Coronary artery (tissue), 2 donors: ENCODE data around the gene S100A4.

Experiments
- DNase-seq: peaks from one replicate; pipeline ENCODE4 v3.0.0-alpha.2; 2017; ENCODE audit warnings: low spot score
- H3K27ac ChIP-seq, 2 donors: fragments of 200-600 bp; sonication (generic); one replicate each; pipeline ENCODE4 v1.5.1; 2016 to 2019
- H3K4me3 ChIP-seq: fragments of 200-600 bp; sonication (generic); 2 replicates; pipeline ENCODE4 v1.5.1; 2016; ENCODE audit warnings: mild to moderate bottlenecking, moderate library complexity
- CTCF ChIP-seq: fragments of 200-600 bp; sonication (generic); IDR thresholded peaks from one replicate; pipeline ENCODE4 v1.5.1; 2019; ENCODE audit warnings: antibody characterized with exemption

The S100A4 gene

GRCh38 chr1:153547560-153548551, 2.2 kb upstream of the S100A4 start:
- no peak for TF ChIP-seq CTCF
- peak; percentile 69 for DNase-seq
- peak overlapping the region; percentile 31 for H3K4me3 ChIP-seq
- peak overlapping the region; percentile 62 to 96 for H3K27ac ChIP-seq

DNA sequence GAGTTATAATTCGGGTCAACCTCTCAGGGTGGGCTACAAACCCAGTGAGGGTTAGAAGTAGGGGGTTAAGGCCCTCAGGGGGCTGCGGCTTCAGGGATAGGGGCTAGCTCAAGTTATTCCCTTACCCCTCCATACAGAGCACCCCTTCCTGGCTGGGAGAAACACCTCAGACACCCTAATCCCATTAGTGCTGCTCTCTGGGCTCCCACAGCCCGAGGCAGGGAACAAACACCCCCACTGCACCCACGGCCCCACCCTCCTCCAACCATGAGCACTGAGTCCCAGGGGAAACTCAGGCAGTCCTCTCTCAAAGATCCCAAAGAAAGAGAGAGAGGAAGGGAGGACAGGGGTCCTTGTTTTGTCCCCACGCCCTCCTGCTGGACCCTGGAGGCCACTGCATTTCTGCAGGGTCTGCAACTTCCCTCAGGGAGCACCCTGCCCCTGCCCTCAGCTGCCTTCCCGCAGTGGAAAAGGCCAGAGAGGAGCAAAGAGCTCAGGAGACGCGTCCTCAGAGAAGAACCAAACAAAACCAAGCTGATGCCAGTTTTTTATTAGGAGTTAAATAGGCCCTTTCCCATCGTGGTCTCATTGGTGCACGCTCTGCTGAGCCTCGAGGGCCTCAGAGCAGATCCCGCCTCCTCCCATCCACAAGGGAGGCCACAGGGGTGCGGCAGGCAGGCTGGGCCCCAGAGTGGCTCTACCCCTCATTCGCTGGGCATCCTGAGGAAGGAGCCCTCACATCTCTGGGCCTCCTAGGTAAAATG, 1.4 kb upstream of the S100A4 start:
- Histone ChIP-seq H3K4me3 (peak overlapping the region; percentile 13), H3K27ac (peak overlapping the region; percentile 2 to 96)
- TF ChIP-seq CTCF, result no peak
- DNase-seq, result no peak

DNA sequence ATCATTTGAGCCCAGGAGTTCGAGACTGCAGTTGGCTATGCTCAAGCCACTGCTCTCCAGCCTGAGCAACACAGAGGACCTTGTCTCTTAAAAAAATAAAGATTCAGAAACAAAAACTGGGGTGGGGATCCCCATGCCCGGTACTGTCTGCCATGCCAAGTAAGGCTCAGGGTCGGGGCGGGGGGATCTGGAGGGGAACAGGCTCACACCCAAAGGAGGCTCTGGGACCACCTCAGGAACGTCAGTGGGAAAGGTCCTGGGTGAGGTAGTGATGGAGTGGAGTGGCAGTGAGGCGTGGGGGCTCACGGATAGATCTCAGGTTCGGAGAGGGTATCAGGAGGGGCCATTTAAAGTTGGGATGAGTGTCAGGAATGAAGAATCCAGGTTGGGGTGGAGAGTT, 765 bp upstream of the S100A4 start:
- no peak for DNase-seq
- H3K27ac ChIP-seq, result peak overlapping the region; percentile 38 to 96
- TF ChIP-seq CTCF, result no peak
- H3K4me3 ChIP-seq, result peak overlapping the region; percentile 13

DNA sequence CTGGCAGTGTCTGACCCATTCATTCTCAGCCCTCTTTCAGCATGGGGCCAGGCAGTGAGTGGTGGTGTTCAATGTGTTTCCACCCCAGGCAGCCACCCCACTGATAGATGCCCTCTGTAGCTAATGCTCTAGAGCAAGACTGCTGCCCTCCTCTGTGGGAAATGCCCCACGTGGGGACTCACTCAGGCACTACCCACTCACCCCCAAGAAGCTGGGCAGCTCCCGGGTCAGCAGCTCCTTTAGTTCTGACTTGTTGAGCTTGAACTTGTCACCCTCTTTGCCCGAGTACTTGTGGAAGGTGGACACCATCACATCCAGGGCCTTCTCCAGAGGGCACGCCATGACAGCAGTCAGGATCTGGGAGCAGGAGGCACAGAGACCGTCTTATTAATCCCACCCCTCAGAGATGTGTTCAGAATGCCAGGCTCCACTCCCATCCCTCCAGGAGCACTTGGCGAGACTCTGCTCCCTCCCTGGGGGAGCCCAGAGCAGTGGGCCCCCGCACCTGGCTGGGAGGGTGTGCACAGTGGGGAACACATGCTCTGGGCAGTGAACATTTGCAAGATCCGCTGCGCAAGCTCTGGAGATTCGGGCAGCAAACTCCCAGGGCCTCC, 1.0 kb downstream of the S100A4 start:
- peak overlapping the region; percentile 76 for H3K4me3 ChIP-seq
- no peak for TF ChIP-seq CTCF
- H3K27ac ChIP-seq, result peak overlapping the region; percentile 38 to 96
- DNase-seq, result no peak

GRCh38 chr1:153543736-153544135, 1.9 kb downstream of the S100A4 start:
- H3K27ac ChIP-seq, result peak overlapping the region; percentile 51 to 96
- DNase-seq, result no peak
- H3K4me3 ChIP-seq, result peak overlapping the region; percentile 76
- no peak for TF ChIP-seq CTCF

DNA sequence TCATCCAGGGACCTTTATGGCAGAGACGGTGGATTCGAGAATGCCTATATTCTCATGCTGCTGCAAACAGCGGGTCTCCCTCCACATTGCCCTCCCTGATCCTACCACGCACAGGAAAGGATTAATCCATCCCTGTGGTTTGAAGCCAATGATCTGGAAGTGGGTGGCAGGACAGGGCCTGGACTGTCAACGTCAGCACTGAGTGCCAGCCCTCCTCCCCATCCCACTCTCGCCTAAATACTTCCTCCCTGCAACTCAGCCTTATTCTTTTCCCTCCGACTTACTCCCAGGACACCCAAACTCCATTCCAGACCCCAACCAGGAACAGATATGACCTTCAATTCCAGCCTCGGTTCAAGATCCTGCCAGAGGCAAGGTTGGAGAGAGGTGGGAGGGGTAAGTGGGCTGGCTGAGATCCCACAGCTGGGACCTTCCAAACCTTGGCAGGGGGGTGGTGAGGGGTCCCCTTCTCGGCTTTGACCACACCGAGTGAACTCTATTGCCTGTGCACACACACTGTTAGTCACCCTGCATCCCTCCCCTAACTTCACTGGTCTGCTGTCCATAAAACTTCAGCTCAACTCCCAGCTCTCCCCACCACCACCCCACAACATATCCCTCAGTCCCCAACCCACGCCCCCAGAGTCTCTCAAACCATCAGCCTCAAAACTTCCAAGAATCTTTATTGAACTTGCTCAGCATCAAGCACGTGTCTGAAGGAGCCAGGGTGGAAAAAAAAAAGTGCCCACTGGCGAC, 2.5 kb downstream of the S100A4 start:
- no peak for DNase-seq
- no peak for TF ChIP-seq CTCF
- H3K27ac ChIP-seq, result peak overlapping the region; percentile 51 to 96

More for the DNA sequence above, 2.5 kb downstream of the S100A4 start:
- peak overlapping the region; percentile 46 for H3K4me3 ChIP-seq
